HG03457 (cell line): ENCODE measurements around the gene KCNJ5.

ENCODE experiments used
- ATAC-seq: cut with Tn5 transposase; IDR thresholded peaks from one replicate; pipeline ENCODE4 v1.9.1; 2021; ENCODE audit warnings: moderate number of reproducible peaks; ENCODE audit not compliant: unreplicated experiment

The KCNJ5 gene

GRCh38 chr11:128946648-128947047, 55.5 kb downstream of the KCNJ5 start:
- no peak for ATAC-seq

DNA sequence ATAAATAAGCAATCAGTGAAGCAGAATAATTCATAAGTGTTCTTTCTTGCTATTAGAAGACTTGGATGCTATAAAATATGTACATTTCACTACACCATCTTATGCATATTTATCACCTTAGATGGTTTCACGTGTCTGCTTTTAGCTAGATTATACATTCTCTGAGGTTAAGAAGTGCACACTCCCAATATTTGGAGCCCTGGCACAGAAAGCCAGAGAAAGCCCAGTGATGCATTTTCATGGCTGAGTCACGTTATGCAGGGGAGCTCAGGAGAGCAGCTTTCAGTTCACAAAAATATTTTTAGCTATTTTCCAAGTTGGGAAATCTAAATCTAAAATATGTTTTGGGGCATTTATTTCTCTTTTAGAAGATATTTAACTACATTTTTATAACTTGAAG, 56.6 kb downstream of the KCNJ5 start:
- no peak for ATAC-seq

DNA sequence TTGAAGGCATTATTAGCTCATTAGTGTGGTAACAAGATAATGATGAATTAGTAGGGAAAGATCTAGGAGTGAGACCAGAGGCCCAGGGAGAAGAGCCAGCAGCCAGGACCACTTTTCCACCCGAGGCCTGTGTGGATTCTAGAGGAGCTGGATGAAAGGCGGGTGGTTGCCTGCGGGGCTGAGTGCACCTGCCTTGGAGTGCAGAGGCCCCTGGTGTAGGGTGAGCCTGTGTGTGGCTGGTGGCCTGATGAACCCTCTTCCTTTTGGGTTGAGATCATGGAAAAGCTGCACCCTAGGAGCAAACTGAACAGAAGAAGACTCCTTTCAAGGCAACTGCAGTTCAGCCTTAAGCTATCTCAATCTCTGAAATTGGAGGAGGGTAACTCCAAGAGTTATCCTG, 57.4 kb downstream of the KCNJ5 start:
- ATAC-seq, result no peak

DNA sequence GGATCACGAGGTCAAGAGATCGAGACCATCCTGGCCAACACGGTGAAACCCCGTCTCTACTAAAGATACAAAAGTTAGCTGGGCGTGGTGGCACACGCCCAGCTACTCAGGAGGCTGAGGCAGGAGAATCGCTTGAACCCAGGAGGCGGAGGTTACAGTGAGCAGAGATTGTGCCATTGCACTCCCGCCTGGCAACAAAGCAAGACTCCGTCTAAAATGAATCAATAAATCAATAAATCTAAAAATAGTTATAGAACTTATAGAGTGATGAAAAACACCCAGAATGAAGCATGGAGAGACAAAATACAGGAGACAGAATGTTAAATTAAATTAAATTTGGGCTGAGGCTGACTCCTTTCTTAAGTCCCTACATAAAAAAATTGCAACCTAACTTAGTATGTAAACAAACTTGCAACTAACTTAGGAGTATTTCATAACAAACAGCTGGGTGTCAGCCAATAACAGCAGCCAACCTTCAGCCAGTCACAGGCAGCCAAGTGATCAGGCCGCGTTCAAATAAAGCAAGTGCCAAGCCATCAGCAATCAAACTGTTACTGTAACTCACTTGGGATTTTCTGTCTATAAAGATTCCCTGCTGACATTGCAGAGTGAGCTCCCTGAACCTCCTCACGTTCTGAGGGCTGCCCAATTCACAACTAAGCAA, 58.8 kb downstream of the KCNJ5 start:
- ATAC-seq, result no peak

DNA sequence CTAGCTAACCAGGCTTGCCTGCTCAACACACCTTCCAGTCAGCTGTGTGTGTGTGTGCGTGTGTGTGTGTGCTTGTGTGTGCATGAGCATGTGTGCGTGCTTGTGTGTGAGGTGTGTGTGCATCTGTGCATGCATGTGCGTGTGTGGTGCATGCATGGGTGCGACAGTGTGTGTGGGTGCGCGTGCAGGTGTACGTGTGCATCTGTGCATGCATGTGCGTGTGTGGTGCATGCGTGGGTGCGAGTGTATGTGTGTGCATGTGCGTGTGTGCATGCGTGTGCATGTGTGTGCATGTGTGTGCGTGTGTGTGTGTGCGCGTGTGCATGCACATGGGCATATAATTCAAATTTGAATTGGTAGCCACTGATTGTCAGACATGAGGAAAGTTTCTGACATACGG, 62.0 kb downstream of the KCNJ5 start:
- no peak for ATAC-seq

- no peak for ATAC-seq
These were observed 64.5 kb downstream of the KCNJ5 start for GRCh38 chr11:128955636-128956035.

- ATAC-seq, result no peak
These were observed 65.4 kb downstream of the KCNJ5 start for GRCh38 chr11:128956401-128957201.

GRCh38 chr11:128957202-128957482, 66.0 kb downstream of the KCNJ5 start:
- ATAC-seq, result no peak

DNA sequence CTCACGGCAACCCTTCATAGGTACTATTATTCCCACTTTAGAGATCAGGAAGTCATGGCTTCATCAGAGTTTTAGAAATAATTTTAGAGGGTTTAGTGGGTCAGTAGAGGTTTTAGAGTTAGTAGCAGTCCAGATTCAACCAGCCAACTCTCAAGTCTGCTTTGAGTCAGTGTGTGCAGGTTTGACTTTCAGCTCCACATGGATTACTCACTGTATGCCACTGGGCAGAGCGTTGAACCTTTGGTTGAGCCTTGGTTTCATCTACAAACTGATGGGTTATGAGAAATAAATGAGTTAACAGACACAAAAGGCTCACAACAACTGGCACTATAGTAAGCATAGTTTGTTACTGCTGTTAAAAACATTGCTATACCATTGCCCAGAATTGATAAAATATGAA, 70.5 kb downstream of the KCNJ5 start:
- no peak for ATAC-seq

DNA sequence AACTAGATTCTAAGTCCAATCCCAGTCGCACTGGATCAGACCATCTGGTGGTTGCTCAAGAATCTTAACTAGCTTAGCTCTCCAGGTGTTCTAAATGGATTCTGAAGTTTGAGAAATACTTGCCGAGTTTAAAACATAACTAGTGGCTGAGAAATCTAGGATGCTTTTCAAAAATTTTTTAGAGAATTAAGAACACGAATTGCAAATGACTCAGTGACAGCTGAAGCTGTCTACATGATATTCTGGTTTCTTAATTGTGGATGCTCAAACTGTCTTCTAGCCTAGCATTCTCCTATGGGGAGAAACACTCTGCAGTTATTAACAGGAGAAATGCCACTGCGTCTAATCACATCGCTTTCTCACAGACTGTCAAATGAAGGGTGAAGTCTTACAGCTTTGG, 71.7 kb downstream of the KCNJ5 start:
- ATAC-seq, result no peak

DNA sequence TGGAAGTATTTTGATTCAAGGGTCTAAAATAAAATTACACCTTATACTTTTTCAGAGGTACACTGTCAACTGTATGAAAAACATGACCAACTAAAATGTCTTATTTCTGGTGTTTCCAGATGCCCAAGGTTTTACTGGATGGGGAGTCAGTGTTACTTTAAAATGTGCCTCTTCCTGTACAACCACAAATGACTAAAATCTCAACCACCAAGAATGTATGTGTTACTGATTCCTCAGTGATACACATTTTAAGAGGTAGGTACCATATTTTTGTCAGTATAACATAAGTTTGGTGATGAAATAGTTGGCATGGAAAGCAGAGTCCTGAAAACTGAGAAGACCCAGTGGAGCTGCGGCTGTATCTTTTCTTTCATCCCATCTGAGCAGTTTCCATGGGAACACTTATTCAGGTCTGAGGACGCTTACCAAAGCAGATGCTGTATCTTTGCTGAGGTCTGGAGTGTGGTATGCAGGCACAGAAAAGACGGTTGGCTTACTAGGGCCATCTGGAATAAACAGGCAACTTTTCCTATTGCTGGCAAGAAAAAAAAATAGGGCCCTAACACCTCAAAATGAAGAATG, 72.7 kb downstream of the KCNJ5 start:
- no peak for ATAC-seq

DNA sequence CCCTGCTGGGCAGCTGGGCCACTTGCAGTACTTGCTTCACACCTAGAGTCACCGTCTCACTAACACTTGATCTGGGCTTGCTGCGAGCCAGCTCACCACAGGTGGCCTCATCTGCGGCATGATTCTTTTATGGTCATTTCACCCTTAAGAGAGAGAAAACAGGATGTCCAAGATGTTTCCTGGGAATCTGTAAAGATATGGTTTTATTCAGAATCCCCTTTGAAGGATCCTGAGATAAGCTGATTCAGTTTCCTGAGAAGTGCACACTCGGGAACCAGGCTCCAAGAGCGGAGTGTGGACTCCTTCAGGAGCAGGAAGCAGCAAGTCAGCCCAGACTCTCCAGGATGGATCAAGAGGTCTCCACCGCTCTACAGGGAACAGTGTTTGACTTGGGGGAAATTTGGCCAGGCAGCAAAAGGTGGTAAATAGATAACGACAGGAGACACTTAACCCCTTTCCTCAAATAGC, 73.3 kb downstream of the KCNJ5 start:
- no peak for ATAC-seq

DNA sequence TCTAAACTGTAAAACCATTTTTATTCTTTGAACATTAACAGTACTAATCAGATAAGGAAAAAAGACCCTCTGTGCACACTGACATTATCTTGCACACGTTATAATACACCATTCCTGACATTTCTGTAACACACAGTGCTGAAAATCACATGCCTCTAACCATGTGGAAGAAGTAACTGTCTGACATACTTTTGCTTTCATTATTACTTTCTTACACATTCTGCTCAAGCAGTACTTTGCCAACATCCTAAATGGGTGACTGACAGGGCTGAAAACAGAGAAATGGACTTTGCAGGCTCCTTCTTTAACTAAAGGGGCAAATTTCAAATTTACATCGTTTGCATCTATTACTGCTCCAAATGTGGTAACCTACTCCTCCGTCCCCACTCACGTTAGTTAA, 74.3 kb downstream of the KCNJ5 start:
- ATAC-seq, result peak; percentile 99

DNA sequence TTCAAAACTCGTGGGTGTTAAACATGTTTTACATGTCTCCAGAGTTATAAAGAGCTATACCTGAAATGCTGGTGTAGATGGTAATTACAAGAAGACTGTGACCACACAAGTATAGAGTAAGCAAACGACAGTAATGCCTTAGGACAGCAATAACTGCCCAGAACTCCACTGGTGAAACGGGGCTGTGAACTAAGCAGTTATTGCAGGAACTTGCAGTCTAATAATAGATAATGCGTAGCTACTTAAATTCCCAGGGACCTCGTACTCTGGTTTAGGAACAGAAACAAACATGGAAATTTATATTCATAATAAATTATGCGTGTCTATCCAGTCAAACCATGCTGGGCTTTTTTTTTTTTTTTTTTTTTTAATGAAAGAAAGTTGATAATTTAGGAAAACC, 76.4 kb downstream of the KCNJ5 start:
- ATAC-seq, result no peak

GRCh38 chr11:128968916-128969315, 77.8 kb downstream of the KCNJ5 start:
- ATAC-seq, result no peak
